HG02623 (cell line): ENCODE results near the gene PRPF38A.

Source experiments
- ATAC-seq: cut with Tn5 transposase; IDR thresholded peaks from one replicate; pipeline ENCODE4 v1.9.1; 2021; ENCODE audit warnings: moderate library complexity; ENCODE audit not compliant: unreplicated experiment

PRPF38A gene

DNA sequence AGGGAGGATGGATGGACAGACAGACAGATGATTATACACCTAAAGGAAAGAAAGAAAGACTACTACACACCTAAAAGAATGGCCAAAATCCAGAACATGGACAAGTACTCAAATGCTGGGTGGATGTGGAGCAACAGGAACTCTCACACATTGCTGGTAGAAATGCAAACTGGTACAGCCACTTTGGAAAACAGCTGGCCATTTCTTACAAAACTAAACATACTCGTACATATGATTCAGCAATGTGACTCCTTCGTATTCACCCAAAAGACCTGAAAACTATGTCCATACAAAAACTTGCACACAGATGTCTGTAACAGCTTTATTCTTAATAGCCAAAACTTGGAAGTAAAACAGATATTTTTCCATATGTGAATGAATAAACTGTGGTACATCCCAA is 51.3 kb downstream of the PRPF38A start:
- no peak for ATAC-seq

DNA sequence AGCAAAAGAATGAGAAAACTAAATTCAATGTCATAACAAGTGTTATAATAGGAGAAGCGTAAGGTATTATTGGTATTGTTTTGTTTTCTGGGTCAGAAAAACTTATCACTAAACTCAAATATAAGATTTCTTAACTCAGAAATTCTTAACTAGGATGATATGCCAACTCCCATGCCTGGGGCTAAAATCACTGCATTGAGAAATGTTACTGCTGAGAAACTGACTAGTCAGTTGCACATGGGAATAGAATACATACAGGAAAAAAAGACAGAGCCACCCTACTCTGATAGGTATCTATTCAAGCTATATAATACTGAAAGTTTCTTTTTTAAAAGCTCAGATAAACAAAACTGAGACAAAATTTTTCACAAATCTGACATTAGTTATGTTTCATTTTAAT is 56.3 kb downstream of the PRPF38A start:
- ATAC-seq: no peak

DNA sequence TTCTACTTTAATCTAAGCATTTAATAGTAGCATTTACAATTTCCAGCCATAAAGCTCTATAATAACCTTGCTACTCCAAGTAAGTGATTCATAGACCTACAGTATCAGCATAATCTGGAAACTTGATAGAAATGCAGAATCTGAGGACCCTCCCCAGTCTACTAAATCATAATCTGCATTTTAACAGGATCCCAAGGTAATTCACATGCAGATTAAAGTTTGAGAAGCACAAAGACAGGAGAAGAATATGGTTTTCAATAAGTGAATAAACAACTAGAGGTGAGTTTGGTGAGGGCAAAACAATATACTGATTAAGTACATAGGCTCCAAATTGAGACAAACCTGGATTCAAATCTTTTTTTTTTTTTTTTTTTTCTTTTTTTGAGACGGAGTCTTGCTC is 57.4 kb downstream of the PRPF38A start:
- ATAC-seq: no peak

DNA sequence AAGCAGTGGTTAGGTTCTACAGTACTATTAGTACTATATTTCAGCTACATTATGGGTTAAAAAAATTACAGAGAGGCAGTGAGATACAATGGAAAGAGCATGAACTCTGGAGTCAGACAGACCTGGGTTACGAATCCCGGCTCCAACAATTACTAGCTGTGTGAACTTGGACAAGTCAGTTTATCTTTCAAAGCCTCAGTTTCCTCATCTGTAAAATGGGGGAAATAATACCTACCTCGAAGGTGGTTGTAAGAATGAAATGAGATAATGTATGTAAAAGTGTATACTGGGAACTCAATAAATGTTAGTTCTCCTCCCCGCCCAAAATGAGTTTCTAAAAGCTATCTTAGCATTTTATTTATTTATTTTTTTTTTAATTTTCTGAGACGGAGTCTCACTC is 59.5 kb downstream of the PRPF38A start:
- no peak for ATAC-seq

DNA sequence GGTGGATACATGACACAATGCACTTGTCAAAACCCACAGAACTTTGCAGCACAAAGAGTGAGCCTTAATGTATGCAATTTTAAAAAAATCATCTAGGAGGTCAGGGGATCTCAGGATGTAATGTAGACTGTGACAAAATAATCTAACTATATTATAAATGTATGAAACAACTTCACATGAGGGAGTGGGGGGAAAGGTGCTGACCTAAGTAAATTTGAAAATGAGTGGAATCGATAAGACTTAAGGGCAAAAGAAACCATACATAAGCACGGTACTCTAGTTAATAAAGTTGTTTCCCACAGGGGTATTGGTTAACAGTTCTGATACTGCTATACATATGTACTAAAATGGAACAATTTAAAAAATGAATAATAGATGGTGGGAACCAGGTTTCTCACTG is 64.7 kb downstream of the PRPF38A start:
- no peak for ATAC-seq
